Astrocyte of the spinal cord (primary cell): ENCODE data around the gene FSCB.

Experiments used
- DNase-seq: peaks from one replicate; pipeline ENCODE4 v3.0.0; 2011; ENCODE audit warnings: low read depth, low spot score
- H3K4me3 ChIP-seq: 2 replicates; pipeline ENCODE4 v1.5.1; 2011; ENCODE audit warnings: low read depth, mild to moderate bottlenecking, low read length, moderate library complexity
- CTCF ChIP-seq: IDR thresholded peaks from 2 replicates; pipeline ENCODE4 v1.5.1; 2012; ENCODE audit warnings: low read depth, mild to moderate bottlenecking, low read length, inconsistent platforms
- in situ Hi-C: cut with HindIII; loops from 2 replicates; pipeline ENCODE4 v1.10.0; 2017; ENCODE audit warnings: low sequenced_read_pairs

FSCB gene

GRCh38 chr14:44463356-44464004, 43.6 kb downstream of the FSCB start:
- in situ Hi-C loops, result no loop called here
- no peak overlapping the region for H3K4me3 ChIP-seq
- TF ChIP-seq CTCF, result no peak
- no peak for DNase-seq

GRCh38 chr14:44462381-44462780, 44.7 kb downstream of the FSCB start:
- no peak for DNase-seq
- H3K4me3 ChIP-seq, result no peak overlapping the region
- TF ChIP-seq CTCF, result no peak
- in situ Hi-C loops, result no loop called here

- H3K4me3 ChIP-seq, result no peak overlapping the region
- in situ Hi-C loops, result no loop called here
Measured at GRCh38 chr14:44461811-44462210, 45.3 kb downstream of the FSCB start.

More at GRCh38 chr14:44461811-44462210, 45.3 kb downstream of the FSCB start:
- no peak for DNase-seq
- TF ChIP-seq CTCF, result no peak
